HEK293T (cell line): ENCODE data around the gene MMADHC.

Source experiments
- ARNT ChIP-seq: fragments of 450-650 bp; IDR thresholded peaks from 2 replicates; pipeline ENCODE4 v1.6.1; 2017; ENCODE audit warnings: mild to moderate bottlenecking
- CTBP1 ChIP-seq: fragments of 450-650 bp; IDR thresholded peaks from 2 replicates; pipeline ENCODE4 v1.6.1; 2016; ENCODE audit warnings: borderline replicate concordance
- FOXK2 ChIP-seq: fragments of 450-650 bp; IDR thresholded peaks from 2 replicates; pipeline ENCODE4 v1.6.1; 2016; ENCODE audit warnings: mild to moderate bottlenecking
- SP1 ChIP-seq: fragments of 450-650 bp; IDR thresholded peaks from 2 replicates; pipeline ENCODE4 v1.6.1; 2017

DNA sequence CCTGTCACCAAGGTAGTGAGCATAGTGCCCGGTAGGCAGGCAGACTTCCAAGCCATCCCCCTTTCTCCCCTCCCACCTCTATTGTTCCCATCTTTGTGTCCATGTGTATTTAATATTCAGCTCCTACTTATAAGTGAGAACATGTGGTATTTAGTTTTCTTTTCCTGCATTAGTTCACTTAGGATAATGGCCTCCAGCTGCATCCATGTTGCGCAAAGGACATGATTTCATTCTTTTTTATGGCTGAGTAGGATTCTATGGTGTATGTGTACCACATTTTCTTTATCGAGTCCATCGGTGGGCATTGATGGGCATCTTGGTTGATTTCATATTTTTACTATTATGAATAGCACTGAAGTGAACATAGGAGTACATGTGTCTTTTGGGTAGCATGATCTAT is 35.3 kb downstream of the MMADHC start:
- TF ChIP-seq SP1 (no peak), CTBP1 (no peak), FOXK2 (no peak), ARNT (no peak)
